Measurements from ENCODE around the gene SLC9C1. TPM values are rescaled to one million over a fixed set of nuclear protein-coding genes. Genes with fewer than 3 reads are reported as not detected.

SLC9C1 gene
- total RNA-seq, 1 donor from 2014 or later, result not detected

DNA sequence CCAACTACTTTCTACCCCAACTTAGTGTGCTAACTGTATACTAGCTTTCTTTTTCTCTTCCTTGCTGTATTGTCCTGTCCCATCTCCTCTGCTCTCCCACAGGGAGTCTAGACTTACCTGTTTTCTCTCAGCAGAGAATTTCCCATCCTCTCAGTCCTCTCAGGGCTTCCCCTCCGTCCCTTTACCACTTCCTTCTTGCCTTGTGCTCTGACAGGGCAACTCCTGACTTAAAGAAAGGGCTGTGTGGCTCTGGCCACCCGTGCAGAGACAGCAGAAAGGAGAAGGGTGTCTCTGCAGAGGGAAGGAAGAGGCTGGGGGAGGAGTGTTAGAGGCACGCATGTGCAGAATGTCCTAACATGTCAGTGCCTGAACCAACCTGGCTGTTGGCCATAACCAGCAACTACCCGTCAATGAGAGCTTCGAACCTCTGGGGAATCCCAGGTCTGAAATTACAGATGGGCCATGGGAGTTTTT lies 161.0 kb downstream of the SLC9C1 start, which contains the start of gene GCSAM:
GCSAM (minus strand) TSS at position 274 of the 474 bp plus-strand sequence; CDS start at position 146, 128 bp downstream.
- DNase-seq (ENCODE audit: low spot score), result no peak

DNA sequence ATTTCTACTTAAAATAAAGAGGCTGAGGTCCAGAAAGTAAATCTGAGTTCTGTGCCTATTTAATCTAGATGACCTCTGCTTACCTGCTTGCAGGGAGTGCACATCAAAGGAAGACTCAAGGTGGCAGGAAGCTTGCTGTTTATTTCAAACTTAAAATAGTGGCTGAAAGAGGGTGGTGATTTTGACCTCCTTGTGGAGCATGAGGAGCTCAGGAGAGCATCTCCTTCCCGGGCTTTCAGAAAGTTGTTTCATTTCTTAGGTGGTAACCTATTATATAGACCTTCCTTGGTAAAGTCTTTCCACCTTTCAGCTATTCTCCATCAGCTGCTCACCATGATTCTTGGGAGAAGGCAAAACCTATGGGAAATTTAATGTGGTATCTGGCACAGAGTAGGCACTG lies 161.5 kb downstream of the SLC9C1 start:
- DNase-seq (ENCODE audit: low spot score), result no peak

DNA sequence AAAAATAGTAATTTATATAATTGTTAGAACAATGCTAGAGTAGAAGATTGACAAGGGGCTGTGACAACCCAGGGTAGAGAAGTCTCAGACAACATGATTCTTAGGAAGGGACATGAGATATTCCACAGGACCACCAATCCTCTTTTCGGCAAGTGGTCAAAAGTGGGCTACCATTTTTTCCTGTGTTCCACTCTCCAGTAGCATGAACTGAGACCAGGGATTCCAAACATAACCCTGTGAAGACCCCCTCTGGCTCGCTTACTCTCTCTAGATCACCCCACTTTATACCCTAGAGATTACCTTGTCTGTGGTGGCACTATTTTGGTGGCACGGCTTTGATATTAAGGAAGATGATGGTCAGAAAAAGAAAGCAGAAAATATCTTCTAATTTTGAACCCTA lies 161.9 kb downstream of the SLC9C1 start:
- DNase-seq (ENCODE audit: low spot score), result no peak

DNA sequence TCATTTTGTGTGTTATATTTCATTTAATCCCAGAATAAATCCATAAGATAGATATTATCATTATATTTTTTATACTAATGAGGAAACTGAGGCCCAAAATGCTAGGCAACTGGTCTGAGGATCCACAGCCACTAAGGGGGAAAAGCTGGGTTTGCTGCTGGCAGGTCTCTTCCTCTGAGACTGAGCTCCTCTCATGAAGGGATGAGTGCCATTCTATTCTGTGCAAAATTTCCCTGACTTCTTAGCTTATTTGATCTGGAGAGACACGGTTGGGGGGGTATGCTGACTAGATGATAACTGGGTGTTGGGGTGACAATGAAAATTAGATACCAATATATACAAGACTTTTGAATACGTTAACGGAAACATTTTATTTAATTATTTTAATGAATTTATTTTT lies 162.9 kb downstream of the SLC9C1 start:
- DNase-seq (ENCODE audit: low spot score), result no peak

DNA sequence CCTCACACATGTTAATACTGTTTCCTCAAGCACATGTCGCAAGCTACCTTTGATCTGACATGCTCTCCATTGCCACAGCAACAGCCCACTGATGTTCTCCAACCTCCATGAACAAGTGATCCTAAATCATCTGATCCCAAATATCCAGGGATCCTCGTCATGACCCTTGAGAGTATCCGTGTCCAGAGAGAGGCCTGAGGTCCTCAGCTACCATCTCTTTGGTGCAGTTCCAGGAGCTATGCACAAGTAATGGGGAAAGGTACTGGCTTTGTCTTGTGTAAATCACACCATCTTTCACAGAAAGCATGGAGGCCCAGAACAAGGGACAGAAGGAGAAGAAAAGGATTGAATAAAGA lies 163.4 kb downstream of the SLC9C1 start:
- no peak for DNase-seq (ENCODE audit: low spot score)

DNA sequence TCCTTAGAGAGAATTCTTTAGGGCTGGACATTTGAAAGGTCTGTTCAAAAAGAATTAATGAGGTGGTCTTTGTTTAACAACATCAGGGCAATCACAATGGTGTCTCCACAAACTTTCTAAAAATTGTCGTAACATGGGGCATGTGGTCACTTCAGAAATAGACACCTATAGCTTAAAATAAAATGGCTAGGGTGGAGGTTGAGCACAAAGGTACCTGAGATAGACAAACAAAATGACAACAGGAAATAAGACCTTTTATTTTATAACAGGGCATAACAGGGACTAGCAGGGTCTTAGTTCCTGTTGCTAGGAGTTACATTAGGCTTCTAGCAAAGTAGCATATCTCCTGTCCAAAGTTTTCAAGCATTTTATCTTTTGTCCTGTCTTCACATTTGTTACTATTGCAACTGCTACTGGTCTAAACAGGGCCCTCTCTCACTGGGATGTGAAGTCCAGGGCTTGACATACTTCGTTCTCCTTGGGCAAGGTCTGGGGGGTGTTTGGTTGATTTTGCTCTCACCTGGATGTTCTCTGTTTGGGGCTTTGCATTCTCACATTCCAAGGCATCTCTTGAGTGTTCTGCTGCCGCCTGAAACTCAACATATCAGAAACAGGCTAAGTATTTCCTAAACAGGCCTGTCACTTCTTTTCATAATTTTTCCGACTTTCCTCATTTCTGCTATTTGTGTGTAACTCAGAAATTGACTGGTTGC lies 163.9 kb downstream of the SLC9C1 start:
- DNase-seq (ENCODE audit: low spot score), result no peak

DNA sequence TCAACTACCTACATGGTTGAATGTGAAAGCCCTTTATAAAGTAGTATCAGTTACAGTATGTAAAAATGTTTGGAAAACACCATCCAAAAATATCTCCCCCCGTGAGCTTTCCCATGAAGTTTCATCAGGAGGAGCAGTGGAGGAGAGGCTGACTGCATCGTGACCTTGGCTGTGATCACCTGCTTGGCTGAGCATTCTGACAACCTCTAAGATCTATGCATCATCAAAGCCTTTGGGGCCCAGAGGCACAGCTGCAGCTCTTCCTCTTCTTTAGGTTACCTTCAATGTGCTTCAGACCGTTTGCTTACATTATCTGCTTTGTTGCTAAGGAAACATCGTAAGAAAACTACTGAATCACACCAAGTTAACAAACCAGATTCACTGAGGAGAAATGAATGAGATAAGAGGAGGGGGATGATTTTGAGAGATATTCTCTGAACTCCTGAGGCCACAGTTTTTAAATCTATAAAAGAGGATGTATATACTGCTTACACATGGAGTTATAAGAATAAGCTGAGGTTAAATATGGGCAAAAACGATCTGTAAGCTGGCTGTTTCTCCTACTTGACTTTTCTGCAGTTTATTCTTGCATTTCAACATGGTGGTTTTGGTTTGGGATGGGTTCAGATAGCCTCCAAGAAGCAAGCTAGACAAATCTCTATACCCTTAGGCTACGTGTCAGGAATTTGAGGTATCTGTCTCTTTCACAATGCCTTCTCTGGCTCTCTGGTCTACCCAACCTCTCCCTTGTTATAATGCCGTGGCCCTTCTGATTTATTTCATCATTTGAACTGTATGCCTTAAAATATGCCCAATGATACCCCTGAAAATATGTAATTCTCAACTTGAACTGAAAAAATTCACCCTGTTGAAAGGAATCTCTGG lies 164.9 kb downstream of the SLC9C1 start:
- DNase-seq (ENCODE audit: low spot score), result no peak

DNA sequence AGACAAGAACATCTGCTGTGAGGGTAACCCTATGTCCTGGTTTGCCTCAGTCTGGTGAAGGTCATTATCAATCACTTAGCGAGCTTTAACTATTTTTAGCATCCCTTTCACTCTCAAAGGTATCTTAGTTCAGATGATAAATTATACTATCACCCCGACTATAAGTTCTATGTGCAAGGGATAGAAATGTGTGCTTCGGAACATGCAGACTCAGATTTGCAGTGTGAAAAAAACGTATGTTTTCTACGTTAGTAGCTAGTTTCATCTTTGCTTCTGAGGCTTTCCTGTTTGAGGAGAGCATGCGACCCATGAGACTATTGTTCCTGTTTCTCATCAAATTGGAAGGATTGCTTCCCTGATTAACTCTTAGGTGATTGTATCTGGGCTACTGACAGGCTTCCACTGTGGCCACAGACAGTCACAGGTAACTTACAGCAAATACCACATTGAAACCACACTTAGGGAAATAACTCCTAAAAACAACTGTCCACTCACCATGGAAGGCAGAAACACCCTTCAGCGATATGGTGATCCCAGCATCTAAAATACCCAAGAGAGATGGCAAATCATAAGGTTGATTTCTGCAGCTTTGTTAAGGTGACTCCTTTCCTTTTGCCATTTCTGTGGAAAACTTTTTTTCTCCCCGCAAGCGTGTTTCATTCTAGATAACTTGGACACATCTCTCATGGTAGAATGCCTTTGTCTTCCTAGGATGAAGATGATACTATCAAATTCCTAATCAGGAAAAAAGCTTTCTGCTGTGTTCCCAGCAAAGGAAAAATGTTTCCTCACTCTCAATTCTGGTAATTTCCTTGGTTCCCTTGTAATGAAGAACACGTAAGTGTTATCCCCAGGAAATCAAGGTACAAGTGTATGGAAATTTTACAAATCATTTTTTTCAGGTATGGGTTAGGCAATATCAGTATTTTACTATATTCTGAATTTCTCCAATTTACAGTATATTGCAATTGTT lies 166.2 kb downstream of the SLC9C1 start:
- no peak for DNase-seq (ENCODE audit: low spot score)

DNA sequence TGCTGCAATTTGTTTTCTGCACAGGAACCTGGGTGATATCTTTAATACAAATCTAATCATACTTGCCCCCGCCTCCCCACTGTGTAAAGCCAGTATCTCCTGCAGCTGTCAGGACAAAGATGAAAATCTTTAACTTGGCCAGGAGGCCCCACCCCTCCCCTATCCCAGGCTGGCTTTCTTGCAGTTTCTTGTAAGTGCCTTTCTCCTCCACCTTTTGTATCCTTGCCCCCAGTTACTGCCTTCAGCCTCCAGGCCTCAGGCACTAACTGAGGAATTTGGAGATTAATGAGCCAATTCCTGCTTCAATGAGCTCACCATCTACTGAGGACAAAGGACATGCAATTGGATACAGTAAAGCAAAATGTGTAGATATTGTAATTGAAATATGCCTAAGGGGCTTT lies 167.5 kb downstream of the SLC9C1 start:
- no peak for DNase-seq (ENCODE audit: low spot score)

DNA sequence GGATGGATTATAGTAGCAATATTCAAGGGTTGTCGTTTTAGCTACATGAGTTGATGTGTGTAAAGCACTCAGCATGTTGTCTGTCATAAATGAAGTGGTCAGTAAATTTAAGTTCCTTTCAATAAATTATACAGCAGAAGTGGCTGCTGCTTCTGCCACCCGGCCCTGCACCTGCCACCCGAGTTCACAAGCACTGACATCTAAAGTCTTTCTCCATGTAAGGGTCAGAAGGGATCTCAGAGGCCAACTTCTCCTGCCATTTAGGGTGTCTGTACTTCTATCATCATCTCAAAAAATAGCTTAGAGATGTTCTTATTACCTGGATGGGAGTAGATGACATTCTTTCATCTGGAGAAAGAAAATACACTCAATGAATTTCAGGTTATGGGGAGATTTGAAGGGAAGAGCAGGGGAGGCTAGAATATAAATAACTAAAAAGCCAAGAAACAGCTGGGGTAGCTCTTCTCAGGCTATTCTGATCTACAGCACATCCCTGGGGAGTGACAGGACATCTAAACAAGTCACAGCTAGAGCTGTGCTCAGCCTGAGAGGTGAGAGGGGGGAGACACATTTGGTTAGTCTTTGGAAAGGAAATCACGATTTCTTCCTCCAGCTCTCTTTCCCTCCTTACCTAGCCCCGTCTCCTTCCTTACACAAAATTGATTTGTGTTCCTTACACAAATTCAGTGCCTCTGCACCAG lies 169.0 kb downstream of the SLC9C1 start:
- DNase-seq (ENCODE audit: low spot score), result no peak

DNA sequence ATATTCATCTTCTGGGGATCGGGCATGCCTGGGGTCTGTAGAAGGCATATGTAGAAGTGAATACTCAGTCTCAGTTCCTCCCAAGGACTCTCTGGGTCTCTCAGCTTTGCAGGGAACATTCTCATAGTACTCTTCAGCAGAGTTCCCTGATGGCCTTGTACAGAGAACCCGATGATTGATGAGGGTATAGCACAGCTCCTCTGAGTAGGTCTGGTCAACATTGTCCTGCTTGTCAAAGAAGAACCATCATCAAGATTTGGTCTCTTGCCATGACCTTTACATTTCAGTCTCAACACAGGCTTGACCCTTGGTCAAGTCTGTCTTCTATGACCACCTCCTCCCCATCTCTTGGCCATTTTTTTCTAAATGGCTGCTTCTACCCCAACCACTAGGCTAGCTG lies 170.5 kb downstream of the SLC9C1 start:
- no peak for DNase-seq (ENCODE audit: low spot score)

DNA sequence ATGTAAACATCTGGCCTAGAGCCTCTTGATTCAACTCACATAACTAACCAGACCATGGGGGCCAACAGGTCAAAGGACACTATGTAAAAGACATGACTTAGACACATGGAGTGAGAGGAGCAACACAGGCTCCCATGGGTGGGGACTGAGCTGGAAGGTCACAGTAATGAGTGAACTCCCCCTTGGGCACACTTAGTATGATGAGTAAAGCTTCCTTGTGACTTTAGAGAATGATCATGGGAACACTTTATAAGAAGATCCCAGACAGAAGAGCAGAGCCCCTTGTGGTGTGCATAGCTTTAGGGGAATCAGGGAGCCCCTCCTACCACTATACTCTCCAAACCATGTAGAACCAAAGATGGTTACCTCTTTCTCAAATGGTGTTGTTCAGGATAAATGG lies 171.1 kb downstream of the SLC9C1 start:
- DNase-seq (ENCODE audit: low spot score), result no peak

DNA sequence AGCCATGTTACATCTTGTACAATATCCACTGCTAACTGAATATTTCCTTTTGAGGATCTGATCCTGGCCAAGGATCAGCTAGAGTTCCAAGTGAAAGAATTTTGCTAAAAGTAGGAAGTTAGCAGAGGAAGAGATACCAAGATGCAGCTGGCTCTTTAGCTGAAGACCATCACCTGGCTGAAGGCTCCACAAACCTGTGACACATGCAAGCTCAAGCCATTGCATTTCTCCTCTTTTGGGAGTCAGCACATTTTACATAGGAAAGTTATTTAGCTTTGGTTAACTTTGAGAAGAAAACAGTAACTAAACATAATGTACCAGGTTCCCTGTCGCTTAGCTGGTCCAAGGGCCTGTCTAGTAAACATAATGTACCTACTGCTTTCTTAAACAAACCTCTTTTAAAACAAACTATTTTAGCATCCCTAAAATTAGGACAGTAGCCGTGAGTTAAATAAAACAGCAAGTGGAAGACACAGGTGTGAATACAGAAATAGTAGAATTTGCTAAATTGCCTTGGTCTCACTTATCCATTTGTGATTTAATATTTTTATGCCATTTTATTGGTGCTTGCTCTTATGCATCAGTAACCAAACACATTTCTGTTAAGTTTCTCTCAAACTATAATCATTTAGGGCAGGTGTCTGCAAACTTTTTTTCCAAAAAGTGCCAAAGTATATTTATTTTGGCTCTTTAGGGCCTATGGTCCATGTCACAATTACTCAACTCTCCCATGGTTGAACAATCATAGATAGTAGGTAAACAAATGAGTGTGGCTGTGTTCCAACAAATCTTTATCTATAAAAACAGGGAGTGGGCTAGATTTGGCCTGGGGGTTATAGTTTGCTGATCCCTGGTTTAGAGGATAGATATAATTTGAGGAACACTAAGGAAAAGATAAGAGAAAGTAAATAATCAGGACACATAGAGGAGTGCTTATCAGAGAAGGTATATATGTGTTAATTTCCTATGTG lies 172.2 kb downstream of the SLC9C1 start:
- DNase-seq (ENCODE audit: low spot score), result no peak

DNA sequence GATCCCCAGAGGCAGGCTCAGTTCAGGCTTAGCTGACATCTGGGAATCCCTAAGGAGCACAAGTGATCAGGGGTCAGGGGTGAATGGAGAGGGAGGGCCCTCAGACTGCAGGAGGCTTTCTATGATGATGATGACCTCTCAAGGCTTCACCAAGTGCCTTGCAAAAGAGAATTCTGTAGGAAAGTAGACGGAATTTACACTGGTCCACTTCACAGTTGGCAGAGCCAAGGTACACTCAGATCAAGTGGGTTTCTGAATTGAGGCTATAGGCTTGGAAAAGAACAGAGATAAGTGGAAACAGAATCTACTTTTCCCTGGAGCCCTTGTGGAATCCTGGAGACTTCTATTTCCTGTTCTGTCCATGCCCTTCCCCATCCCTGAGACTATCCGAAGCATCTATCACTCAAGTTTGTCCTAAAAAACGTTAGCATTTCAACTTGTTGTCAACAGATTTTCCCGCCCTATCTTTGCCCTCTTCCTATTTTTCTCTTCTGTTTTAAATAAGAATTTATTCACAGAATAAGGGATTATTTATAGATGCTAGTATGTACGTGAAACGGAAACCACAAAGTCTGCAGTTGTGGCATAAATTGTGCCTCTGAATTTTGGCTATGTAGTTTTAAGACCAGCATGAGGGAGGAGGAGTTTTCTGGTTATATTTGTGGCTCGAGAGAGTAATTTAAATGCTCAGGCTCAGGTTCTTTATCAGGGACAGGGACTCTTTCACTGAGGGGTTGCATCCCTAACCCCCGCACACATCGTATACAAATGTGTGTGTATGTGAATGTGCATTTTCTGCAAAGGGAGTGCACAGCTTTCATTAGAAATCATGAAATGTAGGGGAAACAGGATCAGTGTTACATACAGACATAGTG lies 173.8 kb downstream of the SLC9C1 start:
- no peak for DNase-seq (ENCODE audit: low spot score)

DNA sequence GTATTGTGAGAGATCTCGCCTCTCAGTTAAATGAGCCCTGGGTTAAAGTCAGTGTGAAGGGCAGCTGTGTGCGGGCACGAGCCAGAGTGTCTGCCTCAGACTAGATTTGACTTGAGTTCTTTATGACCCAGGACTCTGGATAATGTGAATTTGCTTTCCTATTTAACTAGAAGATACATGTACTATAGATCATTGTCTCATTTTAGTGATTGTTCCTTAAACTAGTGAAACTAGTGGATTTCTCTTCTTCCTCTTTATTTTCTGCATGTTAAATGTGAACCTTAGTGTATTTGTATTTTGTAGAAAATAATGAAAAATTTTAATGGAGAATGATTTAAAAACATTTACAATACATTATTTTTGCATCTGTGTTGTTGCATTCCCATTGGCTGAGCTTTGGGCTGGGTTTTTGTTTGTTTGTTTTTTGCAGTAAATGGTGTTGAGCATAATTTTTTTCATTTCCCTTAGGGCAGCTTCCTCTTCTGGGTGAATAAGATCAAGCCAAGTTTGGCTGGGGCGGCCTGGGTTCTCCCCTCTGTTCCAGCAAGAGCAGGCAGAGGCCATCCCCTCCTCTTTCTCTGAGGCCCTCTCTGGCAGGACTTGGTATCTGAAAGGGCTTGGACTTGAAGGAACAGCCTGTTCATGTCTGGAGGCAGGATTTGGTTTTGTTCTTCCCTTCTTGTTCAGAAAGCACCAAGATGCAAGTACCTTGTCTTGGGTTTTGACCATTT lies 176.0 kb downstream of the SLC9C1 start:
- DNase-seq (ENCODE audit: low spot score), result no peak

DNA sequence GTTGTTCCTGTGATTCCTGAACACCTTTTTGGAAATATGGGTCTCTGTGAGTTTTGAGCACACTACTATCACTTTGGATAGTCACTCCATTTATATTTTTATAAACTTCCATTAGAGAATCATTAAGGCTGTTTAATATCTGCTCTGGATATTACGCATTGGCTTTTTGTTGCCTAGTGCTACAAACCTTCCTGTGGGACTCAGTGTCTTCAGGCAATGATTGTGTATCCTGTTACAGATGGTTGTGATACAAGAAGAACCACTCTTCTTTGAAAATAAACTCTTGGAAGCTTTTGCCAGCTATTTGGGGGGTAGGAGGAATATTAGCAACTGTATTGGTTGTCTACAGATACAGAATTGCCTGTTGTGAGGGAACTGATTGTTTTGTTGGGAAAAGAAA lies 176.6 kb downstream of the SLC9C1 start:
- DNase-seq (ENCODE audit: low spot score), result no peak

DNA sequence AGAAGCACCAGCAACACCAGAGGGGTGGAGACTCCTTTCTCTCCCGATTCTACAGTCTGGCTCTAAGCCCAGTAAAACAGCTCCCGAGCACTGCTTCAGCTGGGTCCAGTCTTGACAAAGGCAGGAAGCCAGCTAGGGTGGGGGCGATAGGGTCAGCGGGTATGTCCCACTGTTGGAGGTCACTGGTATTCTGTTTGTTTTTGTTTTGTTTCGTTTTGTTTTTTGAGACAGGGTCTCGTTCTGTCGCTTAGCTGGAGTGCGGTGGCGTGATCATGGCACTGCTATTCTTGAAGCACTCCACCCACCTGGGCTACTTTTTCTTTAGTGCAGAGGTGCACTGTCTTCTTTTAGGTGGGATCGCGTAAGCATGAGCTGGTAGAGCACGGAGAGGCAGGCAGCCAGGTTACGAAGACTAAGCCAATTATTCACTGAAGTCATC lies 177.2 kb downstream of the SLC9C1 start:
- DNase-seq (ENCODE audit: low spot score), result no peak
